Right ventricle myocardium superior (tissue), 1 donor: ENCODE results near the gene SBNO2. TPM values are rescaled to one million over a fixed set of nuclear protein-coding genes. Genes with fewer than 3 reads are reported as not detected.

Experiments
- ATAC-seq: fragments of 200-7000 bp; cut with Tn5 transposase; one replicate; pipeline ENCODE4 v1.9.1; 2020; ENCODE audit warnings: mild to moderate bottlenecking; ENCODE audit not compliant: poor library complexity
- DNase-seq: peaks from one replicate; pipeline ENCODE4 v3.0.0-alpha.2; 2020
- intact Hi-C: fragments of 100-400 bp; cut with DNase I; formaldehyde crosslinking; loops from one replicate; pipeline ENCODE4 v1.11.2; 2022
- total RNA-seq: library from RNA; stranded (reverse); fragmentation: NEBNext Ultra II Directional; extraction: Animal tissue kit (Norgen Biotek cat#: 25700); gene quantifications from one replicate; pipeline ENCODE4 v1.2.1, GENCODE V29; 2021
- donor health status: DM: no; HTN: yes; CAD: no; lungs with severe emphysema.

Gene SBNO2
- total RNA-seq, 1 donor from 2014 or later = 15.1 TPM

DNA sequence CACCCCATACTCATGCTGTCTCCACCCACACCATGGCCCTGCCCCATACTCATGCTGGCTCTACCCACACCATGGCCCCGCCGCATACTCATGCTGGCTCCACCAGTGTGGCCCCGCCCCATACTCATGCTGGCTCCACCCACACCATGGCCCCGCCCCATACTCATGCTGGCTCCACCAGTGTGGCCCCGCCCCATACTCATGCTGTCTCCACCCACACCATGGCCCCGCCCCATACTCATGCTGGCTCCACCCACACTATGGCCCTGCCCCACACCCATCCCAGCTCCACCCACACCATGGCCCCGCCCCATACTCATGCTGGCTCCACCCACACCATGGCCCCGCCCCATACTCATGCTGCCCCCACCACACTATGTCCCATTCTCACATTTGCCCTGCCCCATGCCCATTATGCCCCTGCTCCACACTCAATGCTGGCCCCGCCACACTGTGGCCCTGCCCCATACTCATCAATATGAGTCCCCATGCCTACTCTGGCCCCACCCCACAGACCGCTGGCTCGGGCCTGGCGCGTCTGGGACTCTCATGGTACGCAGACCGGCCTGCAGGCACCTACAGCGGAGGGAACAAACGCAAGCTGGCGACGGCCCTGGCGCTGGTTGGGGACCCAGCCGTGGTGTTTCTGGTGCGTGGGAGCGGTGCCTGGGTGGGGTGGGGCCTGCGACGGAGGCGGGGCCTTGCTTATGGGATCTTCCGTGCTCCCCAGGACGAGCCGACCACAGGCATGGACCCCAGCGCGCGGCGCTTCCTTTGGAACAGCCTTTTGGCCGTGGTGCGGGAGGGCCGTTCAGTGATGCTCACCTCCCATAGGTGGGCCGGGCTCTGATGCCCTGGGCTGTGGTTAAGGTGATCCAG lies 110.8 kb downstream of the SBNO2 start:
- DNase-seq (no peak), ATAC-seq (no peak)
- intact Hi-C loops = no loop called here

DNA sequence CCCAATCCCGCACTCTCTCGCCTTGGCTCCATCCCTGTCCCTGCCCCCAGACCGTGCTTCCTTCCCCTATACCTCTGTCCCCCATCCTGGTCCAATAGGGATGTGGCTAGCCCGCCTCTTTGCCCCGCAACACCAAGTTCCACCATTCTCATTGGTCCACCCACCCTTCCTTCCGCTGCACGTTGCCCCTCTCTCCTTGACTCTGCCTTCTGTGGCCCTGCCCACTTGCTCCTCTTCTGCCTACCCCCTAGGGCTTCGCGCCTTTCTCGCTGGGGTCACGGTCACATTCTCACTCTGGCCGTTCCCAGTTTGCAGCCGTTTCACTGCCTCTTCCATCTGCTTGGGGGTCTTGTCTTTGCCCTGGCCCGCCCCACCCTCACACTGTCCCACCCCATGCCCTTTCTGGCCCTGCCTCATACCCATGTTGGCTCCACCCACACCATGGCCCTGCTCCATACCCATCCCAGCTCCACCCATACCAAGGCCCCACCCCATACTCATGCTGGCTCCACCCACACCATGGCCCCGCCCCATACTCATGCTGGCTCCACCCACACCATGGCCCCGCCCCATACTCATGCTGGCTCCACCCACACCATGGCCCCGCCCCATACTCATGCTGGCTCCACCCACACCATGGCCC lies 111.6 kb downstream of the SBNO2 start:
- ATAC-seq (no peak), DNase-seq (no peak)
- intact Hi-C loops = no loop called here

DNA sequence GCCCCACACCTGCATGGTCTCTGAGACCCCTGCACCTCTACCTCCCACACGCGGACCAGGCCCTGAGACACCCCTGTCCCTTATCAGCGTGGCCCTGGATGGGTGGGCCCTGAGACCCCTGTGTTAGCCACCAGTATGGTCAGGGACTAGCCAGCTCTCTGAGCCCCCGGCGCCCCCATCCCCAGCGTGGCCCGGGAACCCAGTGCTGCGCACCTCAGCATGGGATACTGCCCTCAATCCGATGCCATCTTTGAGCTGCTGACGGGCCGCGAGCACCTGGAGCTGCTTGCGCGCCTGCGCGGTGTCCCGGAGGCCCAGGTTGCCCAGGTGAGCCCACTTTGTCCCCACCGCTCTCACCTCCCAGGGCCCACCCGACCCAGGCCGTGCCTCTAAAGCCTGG lies 112.1 kb downstream of the SBNO2 start:
- DNase-seq (no peak), ATAC-seq (no peak)
- intact Hi-C loops = no loop called here

DNA sequence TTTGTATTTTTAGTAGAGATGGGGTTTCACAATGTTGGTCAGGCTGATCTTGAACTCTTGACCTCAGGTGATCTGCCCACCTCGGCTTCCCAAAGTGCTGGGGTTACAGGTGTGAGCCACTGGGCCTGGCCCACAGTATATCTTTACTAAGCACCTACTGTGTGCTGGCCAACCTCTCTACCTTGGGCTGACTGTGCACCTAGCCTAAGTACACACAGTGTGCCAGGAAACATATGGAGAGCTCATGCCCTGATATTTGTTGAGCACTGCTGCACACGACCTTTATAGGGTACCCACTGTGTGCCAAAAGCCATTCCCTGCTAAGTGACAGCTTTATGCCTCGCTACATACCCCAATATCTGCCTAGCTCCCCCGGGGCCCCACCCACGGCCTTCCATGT lies 113.4 kb downstream of the SBNO2 start:
- intact Hi-C loops = no loop called here
- ATAC-seq (no peak), DNase-seq (no peak)

DNA sequence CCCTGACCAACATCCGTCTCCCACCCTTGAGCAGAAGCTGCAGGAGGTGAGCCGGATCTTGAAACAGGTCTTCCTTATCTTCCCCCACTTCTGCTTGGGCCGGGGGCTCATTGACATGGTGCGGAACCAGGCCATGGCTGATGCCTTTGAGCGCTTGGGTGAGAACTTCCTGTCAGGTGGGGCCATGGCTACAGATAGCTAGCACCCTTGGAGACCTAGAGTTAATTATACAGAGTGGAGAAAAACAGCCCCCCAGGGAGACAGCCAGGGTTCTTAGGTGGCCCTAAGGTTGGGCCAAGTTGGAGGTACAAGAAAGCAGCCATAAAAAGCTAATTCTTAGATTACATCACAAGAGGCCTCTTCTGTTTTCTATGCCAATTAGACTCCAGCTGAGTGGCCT lies 116.0 kb downstream of the SBNO2 start:
- DNase-seq (no peak), ATAC-seq (no peak)
- intact Hi-C loops = no loop called here

Other genes starting within 250 kb of the SBNO2 start
- 5.0 TPM for gene ARID3A, start 248.2 kb downstream of the SBNO2 start, total RNA-seq
- 18.6 TPM for gene WDR18, start 189.9 kb downstream of the SBNO2 start, total RNA-seq
- gene GRIN3B, start 173.8 kb downstream of the SBNO2 start, total RNA-seq = not detected
- 109 TPM for gene TMEM259, start 153.1 kb downstream of the SBNO2 start, total RNA-seq
- not detected for gene RNU6-2, start 152.7 kb downstream of the SBNO2 start, total RNA-seq
- gene CNN2, start 147.7 kb downstream of the SBNO2 start, total RNA-seq = 69.8 TPM
- 5.2 TPM for gene ABCA7, start 134.2 kb downstream of the SBNO2 start, total RNA-seq
- gene ARHGAP45, start 107.1 kb downstream of the SBNO2 start, total RNA-seq = 5.1 TPM
- gene POLR2E, start 78.9 kb downstream of the SBNO2 start, total RNA-seq = 146 TPM
- 345 TPM for gene GPX4, start 70.3 kb downstream of the SBNO2 start, total RNA-seq
- 54.8 TPM for gene STK11, start 31.5 kb upstream of the SBNO2 start, total RNA-seq
- 1.1 TPM for gene CBARP, start 63.7 kb upstream of the SBNO2 start, total RNA-seq
- 692 TPM for gene ATP5F1D, start 67.5 kb upstream of the SBNO2 start, total RNA-seq
- 54.1 TPM for gene MIDN, start 74.3 kb upstream of the SBNO2 start, total RNA-seq
- gene CIRBP, start 95.1 kb upstream of the SBNO2 start, total RNA-seq = 219 TPM
- 12.4 TPM for gene FAM174C, start 101.3 kb upstream of the SBNO2 start, total RNA-seq
- gene EFNA2, start 111.6 kb upstream of the SBNO2 start, total RNA-seq = not detected
- gene NDUFS7, start 209.6 kb upstream of the SBNO2 start, total RNA-seq = 461 TPM
- 93.5 TPM for gene GAMT, start 227.3 kb upstream of the SBNO2 start, total RNA-seq
- 82.9 TPM for gene DAZAP1, start 233.3 kb upstream of the SBNO2 start, total RNA-seq